Astrocyte (in vitro differentiated cells and primary cell): ENCODE measurements around the gene STK32A.
"Not testable (repeated sequence)": the region's sequence is repeated elsewhere in the genome, so short reads cannot be mapped to it uniquely, and the experiment has no call there.

ENCODE experiments used
- EZH2 ChIP-seq: IDR thresholded peaks from 2 replicates; pipeline ENCODE4 v1.6.1; 2012; ENCODE audit warnings: mild to moderate bottlenecking, low read length, inconsistent platforms; ENCODE audit not compliant: insufficient read depth
- TF ChIP-seq, protein P1 (sequence below): IDR thresholded peaks from 2 replicates; pipeline ENCODE4 v1.5.1; 2011; ENCODE audit warnings: low read depth, mild to moderate bottlenecking, inconsistent platforms, low read length, moderate library complexity; ENCODE audit not compliant: insufficient read depth

DNA sequence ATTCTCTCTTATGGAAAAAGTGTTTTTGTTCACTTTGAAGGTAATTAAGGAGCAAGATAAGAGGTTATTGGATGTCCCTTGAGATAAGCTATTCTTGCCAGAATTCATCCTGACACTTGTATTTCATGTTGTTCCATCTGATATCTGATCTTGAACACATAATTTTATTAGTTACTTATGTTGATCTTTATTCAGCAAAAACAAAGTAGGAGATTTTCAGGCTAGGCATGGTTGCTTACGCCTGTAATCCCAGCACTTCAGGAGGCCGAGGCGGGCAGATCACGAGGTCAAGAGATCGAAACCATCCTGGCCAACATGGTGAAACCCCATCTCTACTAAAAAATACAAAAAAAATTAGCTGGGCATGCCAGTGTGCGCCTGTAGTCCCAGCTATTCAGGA, 8.4 kb downstream of the STK32A start:
- TF ChIP-seq, protein P1, sequence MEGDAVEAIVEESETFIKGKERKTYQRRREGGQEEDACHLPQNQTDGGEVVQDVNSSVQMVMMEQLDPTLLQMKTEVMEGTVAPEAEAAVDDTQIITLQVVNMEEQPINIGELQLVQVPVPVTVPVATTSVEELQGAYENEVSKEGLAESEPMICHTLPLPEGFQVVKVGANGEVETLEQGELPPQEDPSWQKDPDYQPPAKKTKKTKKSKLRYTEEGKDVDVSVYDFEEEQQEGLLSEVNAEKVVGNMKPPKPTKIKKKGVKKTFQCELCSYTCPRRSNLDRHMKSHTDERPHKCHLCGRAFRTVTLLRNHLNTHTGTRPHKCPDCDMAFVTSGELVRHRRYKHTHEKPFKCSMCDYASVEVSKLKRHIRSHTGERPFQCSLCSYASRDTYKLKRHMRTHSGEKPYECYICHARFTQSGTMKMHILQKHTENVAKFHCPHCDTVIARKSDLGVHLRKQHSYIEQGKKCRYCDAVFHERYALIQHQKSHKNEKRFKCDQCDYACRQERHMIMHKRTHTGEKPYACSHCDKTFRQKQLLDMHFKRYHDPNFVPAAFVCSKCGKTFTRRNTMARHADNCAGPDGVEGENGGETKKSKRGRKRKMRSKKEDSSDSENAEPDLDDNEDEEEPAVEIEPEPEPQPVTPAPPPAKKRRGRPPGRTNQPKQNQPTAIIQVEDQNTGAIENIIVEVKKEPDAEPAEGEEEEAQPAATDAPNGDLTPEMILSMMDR, result not testable (repeated sequence)
- not testable (repeated sequence) for TF ChIP-seq EZH2
